Dedifferentiated amniotic fluid mesenchymal stem cell (primary cell): ENCODE measurements around the gene STXBP6.
"Not testable (repeated sequence)": the region's sequence is repeated elsewhere in the genome, so short reads cannot be mapped to it uniquely, and the experiment has no call there.

Experiments used
- DNase-seq: peaks from one replicate; pipeline ENCODE4 v3.0.0-alpha.2; 2016; ENCODE audit errors: extremely low spot score

STXBP6 gene

GRCh38 chr14:24803426-24803825 lies 246.5 kb downstream of the STXBP6 start:
- not testable (repeated sequence) for DNase-seq

- DNase-seq, result no peak
Observed at GRCh38 chr14:24802236-24802635, 247.7 kb downstream of the STXBP6 start.

- no peak for DNase-seq
Observed at GRCh38 chr14:24801024-24801423, 248.9 kb downstream of the STXBP6 start.

GRCh38 chr14:24798911-24799462 lies 251.0 kb downstream of the STXBP6 start:
- no peak for DNase-seq

GRCh38 chr14:24795406-24795805 lies 254.5 kb downstream of the STXBP6 start:
- no peak for DNase-seq

GRCh38 chr14:24794644-24795305 lies 255.2 kb downstream of the STXBP6 start:
- DNase-seq, result no peak

DNA sequence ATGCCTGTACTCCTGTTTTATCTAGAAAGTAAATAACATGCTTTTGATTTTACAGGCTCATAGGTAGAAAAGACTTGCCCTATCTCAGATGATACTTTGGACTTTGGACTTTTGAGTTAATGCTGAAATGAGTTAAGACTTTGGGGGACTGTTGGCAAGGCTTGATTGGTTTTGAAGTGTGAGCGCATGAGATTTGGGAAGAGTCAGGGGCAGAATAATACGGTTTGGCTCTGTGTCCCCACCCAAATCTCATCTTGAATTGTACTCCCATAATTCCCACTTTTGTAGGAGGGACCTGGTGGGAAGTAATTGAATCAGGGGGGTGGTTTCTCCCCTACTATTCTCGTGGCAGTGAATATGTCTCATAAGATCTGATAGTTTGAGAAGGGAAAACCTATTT lies 259.8 kb downstream of the STXBP6 start:
- no peak for DNase-seq

GRCh38 chr14:24789378-24789884 lies 260.5 kb downstream of the STXBP6 start:
- DNase-seq, result no peak

GRCh38 chr14:24785698-24786097 lies 264.2 kb downstream of the STXBP6 start:
- DNase-seq, result no peak

GRCh38 chr14:24784981-24785380 lies 265.0 kb downstream of the STXBP6 start:
- no peak for DNase-seq

DNA sequence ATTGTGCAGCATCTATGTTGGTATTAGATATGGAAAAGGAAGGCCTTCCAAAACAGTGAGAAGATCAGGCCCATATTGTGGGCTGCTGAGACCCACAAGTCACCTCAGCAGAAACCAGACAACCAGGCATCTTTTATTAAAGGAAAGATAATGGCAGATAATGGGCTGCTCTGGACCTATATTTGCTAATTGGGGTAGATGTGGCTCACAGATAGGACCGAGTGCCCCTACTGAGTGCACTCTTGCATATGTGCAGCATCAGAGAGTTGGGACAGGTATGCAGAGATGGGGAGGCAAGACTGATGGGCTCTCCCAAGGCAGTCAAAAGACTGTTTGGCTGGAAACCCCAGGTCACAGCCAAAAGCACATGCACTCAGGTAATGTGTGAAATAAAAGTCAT lies 266.2 kb downstream of the STXBP6 start:
- no peak for DNase-seq

- no peak for DNase-seq
Observed at GRCh38 chr14:24780281-24780680, 269.7 kb downstream of the STXBP6 start.

- DNase-seq, result no peak
Observed at GRCh38 chr14:24777678-24778077, 272.3 kb downstream of the STXBP6 start.

DNA sequence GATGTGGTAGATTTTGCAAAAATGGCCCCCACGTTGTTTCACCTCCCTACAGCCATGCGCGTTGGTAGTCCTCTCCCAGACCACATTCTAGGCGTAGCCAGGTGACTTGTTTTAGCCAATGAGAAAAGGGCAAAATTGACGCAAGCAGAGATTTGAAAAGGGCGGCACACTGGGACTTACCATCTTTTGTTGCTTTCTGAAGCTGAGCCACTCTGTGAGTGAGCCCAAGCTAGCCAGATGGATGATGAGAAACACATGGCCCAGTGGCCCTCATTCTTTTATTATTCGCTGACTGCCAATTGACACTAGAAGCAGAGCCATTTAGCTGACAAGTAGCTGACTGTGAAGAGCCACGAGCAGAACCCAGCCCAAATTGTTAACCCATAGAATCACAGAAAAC lies 274.0 kb downstream of the STXBP6 start:
- no peak for DNase-seq

DNA sequence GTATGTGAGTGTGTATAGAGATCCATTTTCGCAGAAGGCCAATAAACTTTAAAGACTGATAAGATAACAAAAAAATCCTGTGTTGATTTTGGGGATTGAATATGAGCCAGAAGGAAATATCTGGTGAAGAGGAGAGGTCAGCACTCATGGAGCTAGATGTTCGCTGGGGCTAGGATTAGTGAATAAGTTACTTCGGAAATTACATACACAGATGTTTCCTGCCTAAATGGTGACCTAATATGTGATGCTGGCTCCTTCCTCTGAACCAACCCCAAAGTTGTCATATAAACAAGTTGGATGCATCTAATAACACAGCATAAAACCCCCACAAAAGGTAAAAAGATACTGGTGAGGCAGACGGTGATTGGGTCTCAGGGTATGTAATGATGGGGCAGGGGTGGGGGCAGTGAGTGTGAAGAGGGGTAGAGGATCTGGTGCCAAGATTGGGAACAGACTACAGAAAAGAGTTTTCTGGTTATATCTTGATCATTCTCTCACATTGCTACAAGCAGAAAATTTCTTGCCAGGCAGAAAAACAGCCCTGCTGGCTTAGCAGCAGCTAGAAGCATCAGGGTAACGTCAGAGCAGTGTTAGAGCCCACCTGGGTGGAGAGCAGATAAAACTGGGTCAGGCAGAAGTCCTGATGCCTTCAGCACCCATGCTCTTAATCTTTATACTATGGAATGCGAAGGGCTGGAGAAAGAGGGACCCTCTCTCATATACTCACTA lies 275.6 kb downstream of the STXBP6 start:
- DNase-seq, result no peak

- not testable (repeated sequence) for DNase-seq
Observed at GRCh38 chr14:24773564-24773963, 276.4 kb downstream of the STXBP6 start.

DNA sequence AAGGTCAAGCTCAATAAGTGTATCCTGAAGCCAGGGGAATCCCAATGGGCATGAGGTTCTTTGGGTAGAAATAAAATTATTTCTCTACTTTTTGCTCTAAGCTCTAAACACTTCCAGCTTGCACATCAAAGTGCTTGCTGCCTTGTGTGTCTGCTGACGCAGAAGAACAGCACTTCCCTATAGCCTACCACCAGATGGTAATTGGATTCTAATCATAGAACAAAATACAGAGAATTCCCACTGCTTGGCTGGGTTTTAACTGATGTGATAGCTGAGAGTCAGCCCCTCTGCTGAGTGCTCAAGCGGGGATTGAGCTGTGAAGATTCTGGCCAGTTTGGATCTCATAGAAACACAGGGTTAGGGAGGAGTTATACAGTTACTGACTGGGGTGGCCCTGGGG lies 283.5 kb downstream of the STXBP6 start:
- DNase-seq, result no peak

- DNase-seq, result no peak
Observed at GRCh38 chr14:24761141-24761540, 288.8 kb downstream of the STXBP6 start.
